ENCODE data around the gene LIPI. TPM values are rescaled to one million over a fixed set of nuclear protein-coding genes. Genes with fewer than 3 reads are reported as not detected.

The LIPI gene
- total RNA-seq, 2 experiments from 2014 or later = not detected

GRCh38 chr21:14143999-14144398, 66.8 kb downstream of the LIPI start:
- intact Hi-C loops (cut with micrococcal nuclease; ENCODE audit: unreplicated experiment) = no loop called here
- H3K9me3 ChIP-seq (ENCODE audit: low read length) = no peaks in the 10 kb centered on the region
- BruUV-seq (replicated peaks) = no TSS peak
- H3K4me2 ChIP-seq (ENCODE audit: low read length) = no peak overlapping the region
- no peak for TF ChIP-seq EZH2phosphoT487 (IDR thresholded peaks at IDR 0.05; ENCODE audit: borderline replicate concordance, low read depth, low read length)
- no peak for TF ChIP-seq CTCF (conservative IDR thresholded peaks at IDR 0.05; ENCODE audit: low read length)
- no peaks in the 10 kb centered on the region for H3K9me2 ChIP-seq (ENCODE audit: insufficient read depth, low read length)
- no peak overlapping the region for H3K4me3 ChIP-seq (ENCODE audit: low read depth, low read length, poor library complexity, severe bottlenecking)
- H3K27ac ChIP-seq (ENCODE audit: low read depth, low read length, poor library complexity, severe bottlenecking) = no peak overlapping the region
- POLR2A ChIA-PET = no interaction called here
- DNase-seq (ENCODE audit: low spot score) = no peak
- H4K20me1 ChIP-seq (ENCODE audit: insufficient read depth, low read length) = no peaks in the 10 kb centered on the region
- CTCF ChIA-PET (ENCODE audit: unreplicated experiment) = no interaction called here
- no peaks in the 10 kb centered on the region for H3K79me2 ChIP-seq (ENCODE audit: insufficient read depth, low read depth, low read length)
- no peak overlapping the region for H2AFZ ChIP-seq (ENCODE audit: low read length)
- H3K36me3 ChIP-seq (ENCODE audit: insufficient read depth, low read length) = no peaks in the 10 kb centered on the region
- no peaks in the 10 kb centered on the region for H3K4me1 ChIP-seq (ENCODE audit: insufficient read depth, low read length, poor library complexity, severe bottlenecking)

- intact Hi-C loops (cut with micrococcal nuclease; ENCODE audit: unreplicated experiment) = no loop called here
- H3K4me2 ChIP-seq (ENCODE audit: low read length) = no peak overlapping the region
- CTCF ChIA-PET (ENCODE audit: unreplicated experiment) = no interaction called here
- no peak overlapping the region for H3K4me3 ChIP-seq (ENCODE audit: low read depth, low read length, poor library complexity, severe bottlenecking)
- H3K9me2 ChIP-seq (ENCODE audit: insufficient read depth, low read length) = no peaks in the 10 kb centered on the region
- no peaks in the 10 kb centered on the region for H3K9me3 ChIP-seq (ENCODE audit: low read length)
- no peaks in the 10 kb centered on the region for H3K36me3 ChIP-seq (ENCODE audit: insufficient read depth, low read length)
- TF ChIP-seq EZH2phosphoT487 (IDR thresholded peaks at IDR 0.05; ENCODE audit: borderline replicate concordance, low read depth, low read length) = no peak
- TF ChIP-seq CTCF (conservative IDR thresholded peaks at IDR 0.05; ENCODE audit: low read length) = no peak
- no peak for DNase-seq (ENCODE audit: low spot score)
- POLR2A ChIA-PET = no interaction called here
- no peak overlapping the region for H3K27ac ChIP-seq (ENCODE audit: low read depth, low read length, poor library complexity, severe bottlenecking)
- H3K79me2 ChIP-seq (ENCODE audit: insufficient read depth, low read depth, low read length) = no peaks in the 10 kb centered on the region
- H2AFZ ChIP-seq (ENCODE audit: low read length) = no peak overlapping the region
- peaks cover 24% of the 10 kb centered on the region for H3K4me1 ChIP-seq (ENCODE audit: insufficient read depth, low read length, poor library complexity, severe bottlenecking)
- H4K20me1 ChIP-seq (ENCODE audit: insufficient read depth, low read length) = no peaks in the 10 kb centered on the region
- no TSS peak for BruUV-seq (replicated peaks)
Observed at GRCh38 chr21:14124266-14124665, 86.5 kb downstream of the LIPI start.

- TF ChIP-seq CTCF (conservative IDR thresholded peaks at IDR 0.05; ENCODE audit: low read length) (no peak), EZH2phosphoT487 (IDR thresholded peaks at IDR 0.05; ENCODE audit: borderline replicate concordance, low read depth, low read length) (no peak)
- DNase-seq (ENCODE audit: low spot score) = peak; percentile 64
- no peak overlapping the region for H3K27ac ChIP-seq (ENCODE audit: low read depth, low read length, poor library complexity, severe bottlenecking)
- ChIA-PET CTCF (ENCODE audit: unreplicated experiment) (no interaction called here), POLR2A (no interaction called here)
- H3K79me2 ChIP-seq (ENCODE audit: insufficient read depth, low read depth, low read length) = no peaks in the 10 kb centered on the region
- no peak overlapping the region for H2AFZ ChIP-seq (ENCODE audit: low read length)
- H3K9me2 ChIP-seq (ENCODE audit: insufficient read depth, low read length) = no peaks in the 10 kb centered on the region
- no peaks in the 10 kb centered on the region for H4K20me1 ChIP-seq (ENCODE audit: insufficient read depth, low read length)
- intact Hi-C loops (cut with micrococcal nuclease; ENCODE audit: unreplicated experiment) = no loop called here
- peak overlapping the region; percentile 12 for H3K4me3 ChIP-seq (ENCODE audit: low read depth, low read length, poor library complexity, severe bottlenecking)
- H3K4me2 ChIP-seq (ENCODE audit: low read length) = peak overlapping the region; percentile 54
- no peaks in the 10 kb centered on the region for H3K36me3 ChIP-seq (ENCODE audit: insufficient read depth, low read length)
- no TSS peak for BruUV-seq (replicated peaks)
- H3K4me1 ChIP-seq (ENCODE audit: insufficient read depth, low read length, poor library complexity, severe bottlenecking) = peaks cover 24% of the 10 kb centered on the region
- H3K9me3 ChIP-seq (ENCODE audit: low read length) = no peaks in the 10 kb centered on the region
Observed at GRCh38 chr21:14121719-14122118, 89.0 kb downstream of the LIPI start.

All from OCI-LY7 (cell line).